Upper lobe of left lung (tissue), 6 donors: ENCODE results near the gene OR11A1. TPM values are rescaled to one million over a fixed set of nuclear protein-coding genes. Genes with fewer than 3 reads are reported as not detected.

Source experiments
- ATAC-seq, 2 donors: fragments of 200-7000 bp; cut with Tn5 transposase; one replicate each; pipeline ENCODE4 v1.9.1; 2022; ENCODE audit warnings: mild to moderate bottlenecking in 2 of 2, moderate library complexity in 2 of 2; ENCODE audit not compliant: low FRiP score in 2 of 2
- DNase-seq, 2 donors: peaks; one replicate each; pipeline ENCODE4 v3.0.0-alpha.2; 2019 to 2020
- H3K27ac ChIP-seq, 4 donors: fragments of 200-600 bp; sonication (generic); one replicate each; pipeline ENCODE4 v1.5.1; 2016 to 2019
- H3K27me3 ChIP-seq, 4 donors: fragments of 200-600 bp; sonication (generic); one replicate each; pipeline ENCODE4 v1.5.1; 2017 to 2019
- H3K36me3 ChIP-seq, 4 donors: fragments of 200-600 bp; sonication (generic); one replicate each; pipeline ENCODE4 v1.5.1; 2016 to 2019
- H3K4me1 ChIP-seq, 4 donors: fragments of 200-600 bp; sonication (generic); one replicate each; pipeline ENCODE4 v1.5.1; 2018 to 2019
- H3K4me3 ChIP-seq, 4 donors: fragments of 200-600 bp; sonication (generic); one replicate each; pipeline ENCODE4 v1.5.1; 2017 to 2019; ENCODE audit warnings: mild to moderate bottlenecking in 2 of 4, moderate library complexity in 1 of 4
- H3K9me3 ChIP-seq, 4 donors: fragments of 200-600 bp; sonication (generic); one replicate each; pipeline ENCODE4 v1.5.1; 2018 to 2019
- CTCF ChIP-seq, 6 experiments: fragments of 450-650 bp in 4 of 6; fragments of 200-600 bp in 2 of 6; sonication (generic) in 2 of 6; IDR thresholded peaks; one replicate each; pipeline ENCODE4 v1.5.1; 2016 to 2019; ENCODE audit warnings: antibody characterized with exemption in 6 of 6
- EP300 ChIP-seq, 4 donors: sonication (generic); formaldehyde crosslinking; IDR thresholded peaks; one replicate each; pipeline ENCODE4 v1.5.1; 2017; ENCODE audit warnings: antibody characterized with exemption in 4 of 4, control low read depth in 2 of 4
- POLR2A ChIP-seq, 4 donors: fragments of 450-650 bp; IDR thresholded peaks; one replicate each; pipeline ENCODE4 v1.5.1; 2016 to 2017; ENCODE audit warnings: antibody characterized with exemption in 4 of 4, mild to moderate bottlenecking in 2 of 4
- POLR2AphosphoS5 ChIP-seq, 2 donors: sonication (generic); formaldehyde crosslinking; IDR thresholded peaks; one replicate each; pipeline ENCODE4 v1.5.1; 2017; ENCODE audit warnings: antibody characterized with exemption in 2 of 2
- WGBS, 2 donors: methylation state at CpG; one replicate each; pipeline ENCODE4 v1.1.5; 2017 to 2018; 5-methylcytosine and 5-hydroxymethylcytosine counted together
- total RNA-seq, 6 donors: library from RNA; depleted of rRNA in 4 of 6; stranded (reverse); fragments of >200 nt in 4 of 6; gene quantifications; one replicate each; pipeline versions ENCODE4 v1.1.0 to v1.2.1, GENCODE V29; 2016 to 2021
- donor health status: DM: no; HTN: no; CAD: no; lungs with moderate emphysema.
- donor health status: DM: no; HTN: yes; CAD: no; lungs with severe emphysema.

OR11A1 gene
- total RNA-seq, 6 donors from 2014 or later: not detected

- Histone ChIP-seq H3K36me3 (no peaks in the 10 kb centered on the region), H3K27me3 (no peaks in the 10 kb centered on the region), H3K4me3 (no peak overlapping the region), H3K4me1 (no peaks in the 10 kb centered on the region), H3K9me3 (no peaks in the 10 kb centered on the region), H3K27ac (no peak overlapping the region)
- ATAC-seq: no peak
- TF ChIP-seq POLR2A (IDR thresholded peaks at IDR 0.05): no peak
- no peak for TF ChIP-seq POLR2AphosphoS5 (IDR thresholded peaks at IDR 0.05)
- TF ChIP-seq EP300 (IDR thresholded peaks at IDR 0.05): no peak
- no peak for TF ChIP-seq CTCF (IDR thresholded peaks at IDR 0.05)
- WGBS, 2 donors: 89 to 100% methylated on average over 1 to 3 of the region's 3 CpGs
- no peak for DNase-seq
Observed at GRCh38 chr6:29502181-29502580, 45.3 kb upstream of the OR11A1 start.

GRCh38 chr6:29501106-29501505 is 44.2 kb upstream of the OR11A1 start:
- no peaks in the 10 kb centered on the region for H3K4me1 ChIP-seq
- H3K27ac ChIP-seq: no peak overlapping the region
- DNase-seq (no peak), ATAC-seq (no peak)
- no peaks in the 10 kb centered on the region for H3K9me3 ChIP-seq
- no peaks in the 10 kb centered on the region for H3K36me3 ChIP-seq
- no peak overlapping the region for H3K4me3 ChIP-seq
- no peaks in the 10 kb centered on the region for H3K27me3 ChIP-seq
- TF ChIP-seq CTCF (IDR thresholded peaks at IDR 0.05) (no peak), POLR2A (IDR thresholded peaks at IDR 0.05) (no peak), EP300 (IDR thresholded peaks at IDR 0.05) (no peak), POLR2AphosphoS5 (IDR thresholded peaks at IDR 0.05) (no peak)
- WGBS, 2 donors: 89 to 100% methylated on average over 1 to 6 of the region's 6 CpGs

GRCh38 chr6:29500594-29500993 is 43.7 kb upstream of the OR11A1 start:
- no peaks in the 10 kb centered on the region for H3K4me1 ChIP-seq
- TF ChIP-seq CTCF (IDR thresholded peaks at IDR 0.05) (no peak), EP300 (IDR thresholded peaks at IDR 0.05) (no peak)
- H3K27me3 ChIP-seq: no peaks in the 10 kb centered on the region
- H3K4me3 ChIP-seq: no peak overlapping the region
- H3K9me3 ChIP-seq: no peaks in the 10 kb centered on the region
- WGBS, 2 donors: 88 to 91% methylated on average over 8 of the region's 8 CpGs
- ATAC-seq: no peak
- DNase-seq: no peak
- no peak overlapping the region for H3K27ac ChIP-seq
- no peaks in the 10 kb centered on the region for H3K36me3 ChIP-seq

GRCh38 chr6:29499704-29500103 is 42.8 kb upstream of the OR11A1 start:
- TF ChIP-seq POLR2AphosphoS5 (IDR thresholded peaks at IDR 0.05) (no peak), POLR2A (IDR thresholded peaks at IDR 0.05) (no peak)
- Histone ChIP-seq H3K27ac (no peak overlapping the region), H3K27me3 (no peaks in the 10 kb centered on the region), H3K4me1 (no peaks in the 10 kb centered on the region), H3K9me3 (no peaks in the 10 kb centered on the region), H3K36me3 (no peaks in the 10 kb centered on the region), H3K4me3 (no peak overlapping the region)
- ATAC-seq: no peak
- 82 to 84% methylated on average over 5 of the region's 5 CpGs for WGBS, 2 donors
- no peak for DNase-seq

GRCh38 chr6:29496961-29497360 is 40.1 kb upstream of the OR11A1 start:
- H3K27me3 ChIP-seq: no peaks in the 10 kb centered on the region
- no peak overlapping the region for H3K27ac ChIP-seq
- H3K4me3 ChIP-seq: no peak overlapping the region
- ATAC-seq (no peak), DNase-seq (no peak)
- TF ChIP-seq CTCF (IDR thresholded peaks at IDR 0.05) (no peak), EP300 (IDR thresholded peaks at IDR 0.05) (no peak), POLR2AphosphoS5 (IDR thresholded peaks at IDR 0.05) (no peak), POLR2A (IDR thresholded peaks at IDR 0.05) (no peak)
- no peaks in the 10 kb centered on the region for H3K4me1 ChIP-seq
- WGBS, 2 donors: 78 to 80% methylated on average over 4 of the region's 4 CpGs
- no peaks in the 10 kb centered on the region for H3K9me3 ChIP-seq
- no peaks in the 10 kb centered on the region for H3K36me3 ChIP-seq
